Activated CD4-positive, alpha-beta T cell treated with anti-CD3 and anti-CD28 coated beads for 1 hour (primary cell): ENCODE data around the gene CALML4.
A peak's percentile ranks its signal among the peaks of the same experiment; 100 is the strongest.
"Not testable (repeated sequence)": the region's sequence is repeated elsewhere in the genome, so short reads cannot be mapped to it uniquely, and the experiment has no call there.

Source experiments
- DNase-seq: peaks from one replicate; pipeline ENCODE4 v3.0.0-alpha.2; 2020

CALML4 gene

DNA sequence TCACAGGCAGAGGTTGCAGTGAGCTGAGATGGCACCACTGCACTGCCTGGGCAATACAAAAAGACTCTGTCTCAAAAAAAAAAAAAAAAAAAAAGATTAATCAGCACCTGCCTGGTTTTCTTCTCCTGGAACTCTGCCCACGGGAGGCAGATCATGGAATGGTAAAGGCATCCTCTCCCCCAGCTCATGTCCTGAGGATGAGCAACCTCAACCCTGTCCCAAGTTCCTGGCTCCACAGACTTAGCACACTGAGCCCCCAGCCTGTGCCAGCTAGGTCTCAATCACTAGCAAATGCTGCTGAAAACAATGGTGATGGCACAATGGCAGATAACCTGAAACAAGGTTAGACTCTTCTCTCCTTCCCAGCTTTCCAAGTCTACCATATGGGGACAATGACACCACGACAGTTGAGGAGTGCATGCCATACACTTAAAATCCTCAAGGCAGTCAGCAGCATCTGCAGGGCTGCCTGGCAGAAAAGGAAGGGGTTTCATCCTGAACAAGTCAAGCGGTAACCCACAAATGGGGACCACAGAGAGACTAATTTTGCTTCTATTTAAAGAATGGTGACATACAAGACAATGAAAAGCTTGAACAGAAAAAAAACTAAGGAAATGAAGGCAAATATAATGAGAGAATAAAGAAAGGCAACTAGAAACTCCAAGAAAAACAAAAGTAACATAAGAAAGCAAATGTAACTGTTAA, 19.6 kb upstream of the CALML4 start:
- DNase-seq = no peak

DNA sequence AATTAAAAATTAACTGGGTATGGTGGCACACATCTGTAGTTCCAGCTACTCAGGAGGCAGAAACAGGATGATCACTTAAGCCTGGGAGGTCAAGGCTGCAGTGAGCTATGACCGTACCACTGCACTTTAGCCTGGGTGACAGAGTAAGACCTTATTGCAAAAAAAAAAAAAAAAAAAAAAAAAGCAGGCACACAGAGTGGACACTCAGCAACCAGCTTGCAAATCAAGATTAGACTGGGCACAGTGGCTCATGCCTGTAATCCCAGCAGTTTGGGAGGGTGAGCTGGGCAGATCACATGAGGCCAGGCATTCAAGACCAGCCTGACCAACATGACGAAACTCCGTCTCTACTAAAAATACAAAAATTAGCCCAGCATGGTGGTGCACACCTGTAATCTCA, 19.0 kb upstream of the CALML4 start:
- DNase-seq = no peak

- DNase-seq = no peak
Observed at GRCh38 chr15:68223171-68223570, 18.0 kb upstream of the CALML4 start.

DNA sequence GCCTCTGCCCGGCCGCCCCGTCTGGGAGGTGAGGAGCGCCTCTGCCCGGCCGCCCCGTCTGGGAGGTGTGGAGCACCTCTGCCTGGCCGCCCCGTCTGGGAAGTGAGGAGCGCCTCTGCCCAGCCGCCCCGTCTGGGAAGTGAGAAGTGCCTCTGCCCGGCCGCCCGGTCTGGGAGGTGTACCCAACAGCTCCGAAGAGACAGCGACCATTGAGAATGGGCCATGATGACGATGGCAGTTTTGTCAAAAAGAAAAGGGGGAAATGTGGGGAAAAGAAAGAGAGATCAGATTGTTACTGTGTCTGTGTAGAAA, 17.3 kb upstream of the CALML4 start:
- DNase-seq = not testable (repeated sequence)

- not testable (repeated sequence) for DNase-seq
Observed at GRCh38 chr15:68221530-68222431, 16.6 kb upstream of the CALML4 start.

GRCh38 chr15:68220967-68221366, 15.8 kb upstream of the CALML4 start:
- DNase-seq = no peak

GRCh38 chr15:68220489-68220888, 15.4 kb upstream of the CALML4 start:
- DNase-seq = no peak

DNA sequence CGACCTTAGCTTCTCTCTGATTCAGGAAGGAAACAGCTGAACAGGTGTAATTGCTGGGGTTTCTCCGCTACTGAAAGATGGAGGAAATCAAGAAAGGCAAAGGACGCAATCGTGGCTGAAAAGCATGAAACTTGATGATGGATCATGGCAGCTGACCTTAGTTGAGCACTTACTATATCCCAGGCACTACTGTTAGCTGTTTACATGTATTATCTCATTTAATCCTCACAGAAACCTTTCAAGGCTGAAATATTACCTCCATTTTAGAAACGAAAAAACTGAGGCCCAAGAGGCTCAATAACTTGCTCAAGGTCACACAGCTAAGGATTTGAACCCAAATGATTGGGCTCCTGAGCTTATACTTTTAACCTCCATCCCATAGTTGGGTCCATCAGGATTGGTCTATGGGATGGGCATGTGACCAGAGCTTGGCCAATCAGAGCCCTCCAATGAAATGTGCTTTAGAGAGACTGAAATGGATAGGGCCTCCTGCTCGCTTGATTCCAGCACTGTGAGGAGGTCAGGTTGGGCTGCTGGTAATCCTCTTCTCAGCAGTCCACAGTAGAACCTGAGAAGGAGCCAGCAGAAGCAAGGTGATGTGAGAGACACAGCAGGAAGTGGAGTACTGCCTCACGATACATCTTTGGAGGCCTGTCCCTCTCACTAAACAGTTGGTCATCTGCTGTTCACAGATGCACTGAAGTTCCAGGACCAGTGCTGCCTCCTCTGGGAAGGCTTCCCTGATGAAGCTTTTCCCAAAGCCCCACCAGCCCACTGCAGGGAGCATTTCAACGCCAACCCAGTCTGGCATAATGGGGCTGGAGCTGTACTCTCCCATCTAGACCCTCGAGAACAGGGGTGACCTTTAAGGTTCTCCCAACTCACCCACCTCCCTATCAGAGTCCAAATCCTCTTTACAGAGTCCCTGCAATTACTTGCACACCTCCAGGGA, 14.0 kb upstream of the CALML4 start:
- DNase-seq = no peak

DNA sequence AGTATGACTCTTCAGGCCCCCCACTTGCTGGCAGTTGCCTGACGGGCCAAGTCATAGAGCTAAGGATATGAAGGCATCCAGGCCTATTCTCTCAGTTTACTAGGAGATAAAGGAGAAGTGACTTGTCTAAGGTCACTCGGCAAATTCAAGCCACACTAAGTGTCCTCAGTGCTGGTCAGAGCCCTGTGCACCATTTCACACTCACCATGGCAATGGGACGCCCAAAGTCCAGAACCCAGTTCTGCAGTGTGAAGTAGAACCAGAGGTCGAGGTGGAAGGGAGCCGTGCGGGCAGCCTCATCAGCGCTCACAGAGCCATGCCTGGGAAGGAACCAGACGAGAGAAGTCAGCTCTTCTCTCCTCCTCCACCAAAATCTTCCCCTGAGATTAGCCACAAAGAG, 13.2 kb upstream of the CALML4 start:
- DNase-seq = no peak

DNA sequence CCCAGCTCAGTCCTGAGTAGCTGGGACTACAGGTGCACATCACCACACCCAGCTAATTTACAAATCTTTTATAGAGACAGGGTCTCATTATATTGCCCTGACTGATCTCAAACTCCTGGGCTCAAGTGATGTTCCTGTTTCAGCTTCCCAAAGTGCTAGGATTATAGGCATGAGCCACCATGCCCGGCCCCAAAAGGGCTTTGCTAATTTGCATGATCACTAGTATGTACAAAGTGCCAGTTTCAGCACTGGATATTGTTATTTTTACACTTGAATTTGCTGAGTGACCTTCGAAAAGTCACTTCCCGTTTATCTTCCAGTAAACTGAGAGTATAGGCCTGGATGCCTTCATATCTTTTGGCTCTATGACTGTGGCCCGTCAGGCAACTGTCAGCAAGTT, 12.2 kb upstream of the CALML4 start:
- DNase-seq = no peak

- DNase-seq = no peak
Observed at GRCh38 chr15:68214838-68215254, 9.7 kb upstream of the CALML4 start.

DNA sequence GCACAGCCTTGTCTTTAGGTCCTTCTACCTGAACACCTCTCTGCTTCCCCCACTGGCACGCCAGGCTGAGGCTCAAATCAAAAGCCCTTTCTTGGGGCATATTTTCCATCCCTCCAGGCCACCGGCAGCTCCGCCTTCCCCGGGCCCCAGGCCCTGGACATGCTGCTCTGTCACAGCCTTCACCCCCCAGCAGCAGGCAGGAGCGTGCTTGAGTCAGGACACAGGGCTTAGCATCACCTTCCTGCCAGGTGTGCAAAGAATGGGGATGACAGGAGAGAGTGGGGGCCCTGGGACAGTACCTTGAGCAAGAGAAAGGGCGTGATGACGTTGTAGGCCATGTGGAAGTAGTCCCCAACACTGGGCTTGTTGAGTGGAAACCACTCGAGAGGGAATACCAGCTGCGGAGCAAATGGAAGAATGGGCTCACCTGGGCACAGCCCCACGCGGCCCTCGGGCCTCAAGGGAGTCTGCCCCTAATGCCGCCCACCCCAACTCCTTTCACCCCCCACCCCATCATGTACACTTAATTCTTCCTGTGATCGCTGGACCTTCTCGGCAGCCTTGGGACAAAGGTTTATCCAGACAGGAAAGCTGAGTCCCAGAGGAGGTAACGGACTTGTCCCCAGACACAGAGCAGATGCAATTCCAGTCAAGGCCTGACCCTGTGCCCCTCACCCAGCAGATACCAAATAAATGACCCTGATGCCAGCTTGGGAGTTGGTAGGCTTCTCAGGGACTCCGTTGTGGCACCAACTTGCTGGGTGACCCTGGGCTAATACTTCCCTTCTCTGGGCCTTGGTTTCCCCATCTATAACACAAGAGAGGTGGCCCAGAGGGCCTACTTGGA, 9.1 kb upstream of the CALML4 start:
- no peak for DNase-seq

- DNase-seq = not testable (repeated sequence)
Observed at GRCh38 chr15:68213491-68213845, 8.3 kb upstream of the CALML4 start.

DNA sequence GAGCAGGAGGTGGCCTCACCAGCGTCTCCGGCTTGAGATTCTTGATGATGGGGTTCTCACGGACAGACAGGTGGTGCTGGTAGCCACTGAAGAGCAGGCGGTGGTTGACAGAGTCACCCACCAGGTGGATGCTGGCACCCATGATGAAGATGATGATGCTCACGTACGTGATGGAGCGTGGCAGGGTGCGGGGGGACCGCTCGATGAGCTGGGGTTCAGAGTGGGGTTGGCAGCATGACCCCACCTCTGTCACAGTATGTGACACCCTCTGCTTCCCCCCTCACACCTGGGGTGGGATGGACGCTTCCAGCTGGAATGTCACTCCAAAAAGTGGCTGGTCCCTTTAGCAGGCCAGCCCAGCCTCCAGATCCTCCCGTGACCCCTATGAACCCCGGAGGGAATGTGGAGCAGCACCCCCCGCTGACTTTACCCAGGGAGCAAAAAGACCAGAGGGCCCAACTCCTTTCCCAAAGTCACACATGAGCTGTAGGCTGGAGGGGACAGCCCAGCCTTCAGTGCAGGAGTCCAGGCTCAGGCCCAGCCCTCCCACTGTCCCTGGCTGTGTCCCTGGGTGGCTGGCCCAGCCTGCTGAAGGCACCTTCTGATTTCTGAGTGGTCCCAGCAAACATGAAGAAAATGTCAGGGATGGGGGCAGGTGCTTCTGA, 6.7 kb upstream of the CALML4 start:
- no peak for DNase-seq

DNA sequence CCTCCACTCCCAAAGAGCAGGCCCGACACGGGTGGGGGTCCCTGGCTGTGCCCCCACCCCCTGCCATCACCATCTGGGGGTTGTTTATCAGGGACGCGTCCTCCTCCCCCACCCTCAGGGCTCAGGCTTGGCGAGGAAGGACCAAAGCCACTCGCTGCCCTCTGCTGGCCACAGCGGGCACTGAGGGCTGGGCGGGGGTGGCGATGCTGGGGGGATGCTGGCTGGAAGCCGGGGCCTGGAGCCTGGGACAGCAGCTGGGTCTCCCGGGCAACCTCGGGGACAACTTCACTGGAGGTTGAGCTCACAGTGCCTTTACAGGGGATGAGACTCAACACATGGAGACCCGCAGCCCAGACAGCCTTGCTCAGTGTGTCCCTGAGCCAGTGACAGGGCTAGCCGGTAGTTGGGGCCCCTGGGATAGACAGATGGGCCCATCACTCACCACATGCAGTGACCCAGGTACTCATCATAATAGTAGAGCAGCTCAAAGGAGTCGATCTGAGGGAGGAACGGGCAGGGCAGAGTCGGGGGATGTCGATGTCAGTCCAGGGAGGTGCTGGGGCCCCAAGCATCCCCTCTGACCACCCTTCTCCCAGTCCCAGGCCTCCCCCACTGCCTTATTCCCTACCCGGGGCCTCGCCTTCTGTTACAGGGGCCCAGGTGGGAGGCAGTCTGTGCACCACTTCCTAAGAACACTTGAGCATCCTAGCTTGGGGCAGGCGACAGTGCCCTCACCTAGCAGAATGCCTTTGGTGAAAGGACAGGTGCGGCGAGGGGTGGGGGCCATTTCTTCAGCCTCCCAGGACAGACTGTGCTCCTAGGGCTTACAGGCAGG, 5.9 kb upstream of the CALML4 start:
- peak; percentile 33 for DNase-seq

DNA sequence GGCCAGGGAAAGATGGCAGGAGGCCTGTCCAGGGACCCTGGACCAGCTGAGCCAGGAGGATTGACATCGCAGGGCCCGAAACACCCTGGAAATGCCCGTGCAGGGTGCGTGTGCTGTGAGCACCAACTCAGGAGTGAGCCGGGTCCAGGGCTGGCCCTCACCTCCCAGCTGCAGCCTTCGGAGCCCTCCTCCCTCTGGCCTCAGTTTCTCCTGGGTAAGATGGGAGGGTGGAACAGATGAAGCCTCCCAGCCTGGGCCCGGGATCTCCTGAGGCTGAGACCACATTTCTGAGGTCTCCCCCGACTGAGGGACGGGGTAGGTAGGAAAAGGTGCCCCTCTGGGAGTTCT, 5.3 kb upstream of the CALML4 start:
- DNase-seq = no peak

- peak; percentile 18 for DNase-seq
Observed at GRCh38 chr15:68209735-68210408, 4.7 kb upstream of the CALML4 start.

DNA sequence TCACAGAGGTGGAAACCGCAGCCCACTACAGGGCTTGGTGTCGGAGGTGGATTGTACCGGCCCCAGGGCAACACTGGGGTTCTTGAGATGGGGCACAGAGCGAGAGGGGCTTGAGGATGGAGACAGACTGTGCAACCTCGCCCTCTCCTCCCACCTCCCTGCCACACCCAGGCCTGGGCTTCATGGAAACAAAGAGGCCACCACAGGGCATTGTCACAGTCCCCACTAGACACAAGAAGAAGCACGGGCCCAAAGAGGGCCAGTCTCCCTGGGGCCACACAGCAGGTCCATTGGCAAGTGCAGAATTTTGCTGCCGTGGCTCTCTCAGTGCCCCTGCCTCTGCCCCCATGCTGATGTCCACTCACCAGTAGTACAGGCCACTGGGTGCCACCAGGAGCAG, 4.1 kb upstream of the CALML4 start:
- no peak for DNase-seq

DNA sequence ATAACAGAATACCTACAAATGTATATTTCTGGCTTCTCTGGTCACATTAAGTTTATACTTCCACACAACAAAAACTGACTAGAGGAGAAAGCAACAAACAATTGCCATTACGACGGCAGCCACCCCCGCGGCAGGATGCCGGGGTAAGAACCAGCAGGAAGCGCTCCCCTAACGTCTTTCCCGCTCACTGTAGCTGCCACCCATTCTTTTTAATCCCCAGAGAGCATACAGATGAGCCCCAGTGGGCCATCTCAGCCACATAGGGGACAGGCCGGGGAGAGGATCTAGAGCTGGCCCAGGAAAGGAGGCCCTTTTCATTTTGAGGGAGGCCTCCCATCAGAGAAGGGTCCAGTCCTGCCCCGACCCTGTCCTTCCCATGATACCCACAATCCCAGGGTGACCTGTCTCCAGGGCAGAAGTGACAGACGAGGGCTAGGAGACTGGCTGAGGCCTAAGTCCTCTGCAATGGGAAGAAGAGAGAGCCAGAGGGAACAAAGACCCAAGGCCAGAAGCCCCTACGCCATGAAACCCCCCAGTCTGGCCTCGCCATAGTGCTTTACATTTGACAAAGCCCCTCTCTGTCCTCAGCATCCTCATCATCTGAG, 3.6 kb upstream of the CALML4 start:
- DNase-seq = no peak

- no peak for DNase-seq
Observed at GRCh38 chr15:68208136-68208535, 3.0 kb upstream of the CALML4 start.
